Hematopoietic multipotent progenitor cell (in vitro differentiated cells): ENCODE measurements around the gene SMYD1. TPM values are rescaled to one million over a fixed set of nuclear protein-coding genes. Genes with fewer than 3 reads are reported as not detected.
"Not testable (repeated sequence)": the region's sequence is repeated elsewhere in the genome, so short reads cannot be mapped to it uniquely, and the experiment has no call there.

Experiments
- DNase-seq, 3 donors: peaks; one replicate each; pipeline ENCODE4 v3.0.0-alpha.2; 2011 to 2015; ENCODE audit warnings: low read depth in 2 of 3, low spot score in 2 of 3
- total RNA-seq: library from RNA; depleted of rRNA; stranded (reverse); fragments of >200 nt; gene quantifications from one replicate; pipeline ENCODE4 v1.2.3, GENCODE V29; 2012

Gene SMYD1
- total RNA-seq: not detected

- no peak for DNase-seq
These were observed at the start of gene SMYD1 for GRCh38 chr2:88067598-88067997. TSS of gene SMYD1 (plus strand) at chr2:88067825. CDS start at chr2:88067865, 40 bp downstream.

DNA sequence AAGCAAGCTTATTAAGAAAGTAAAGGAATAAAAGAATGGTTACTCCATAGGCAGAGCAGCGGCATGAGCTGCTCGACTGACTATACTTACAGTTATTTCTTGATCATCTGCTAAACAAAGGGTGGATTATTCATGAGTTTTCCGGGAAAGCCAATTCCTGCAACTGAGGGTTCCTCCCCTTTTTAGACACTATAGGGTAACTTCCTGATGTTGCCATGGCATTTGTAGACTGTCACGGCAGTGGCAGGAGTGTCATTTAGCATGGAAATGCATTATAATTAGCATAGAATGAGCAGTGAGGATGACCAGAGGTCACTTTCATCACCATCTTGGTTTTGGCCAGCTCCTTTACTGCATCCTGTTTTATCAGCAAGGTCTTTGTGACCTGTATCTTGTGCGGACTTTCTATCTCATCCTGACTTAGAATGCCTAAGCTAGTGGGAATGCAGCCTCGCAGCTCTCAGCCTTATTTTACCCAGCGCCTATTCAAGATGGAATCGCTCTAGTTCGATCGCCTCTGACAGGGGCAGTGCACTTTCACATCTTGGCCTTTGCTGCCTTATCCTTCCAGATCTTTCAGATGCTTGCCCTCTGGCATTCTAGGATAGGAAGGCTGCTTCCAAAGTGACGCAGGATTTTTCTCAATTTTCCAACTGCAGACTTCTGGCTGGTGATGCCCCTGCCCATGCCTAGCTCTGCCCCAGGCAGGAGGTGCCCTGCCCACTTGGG lies 49.4 kb upstream of the SMYD1 start:
- DNase-seq: not testable (repeated sequence)

DNA sequence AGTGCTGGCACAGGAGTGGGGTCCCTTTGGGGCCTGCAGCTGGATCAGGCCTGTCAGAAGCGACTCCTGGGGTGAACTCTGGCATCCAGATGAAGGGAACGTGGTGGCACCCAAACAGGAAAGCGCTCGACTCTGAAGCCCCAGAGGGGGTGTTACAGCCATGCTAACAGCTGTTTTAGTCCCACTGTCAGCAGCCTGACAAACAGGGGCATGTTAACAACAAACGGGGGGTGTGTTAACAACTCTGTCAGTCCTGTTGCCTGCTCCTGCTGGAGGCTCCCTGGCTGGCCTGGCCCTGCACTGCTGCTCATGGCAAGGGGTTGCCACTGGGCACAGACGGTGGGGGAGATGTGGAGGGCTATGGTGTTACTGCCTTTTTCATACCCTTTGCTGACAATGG lies 48.7 kb upstream of the SMYD1 start:
- DNase-seq: no peak

GRCh38 chr2:88019985-88020384 lies 47.6 kb upstream of the SMYD1 start:
- DNase-seq: no peak

GRCh38 chr2:88022669-88022921 lies 45.0 kb upstream of the SMYD1 start:
- DNase-seq: no peak

- no peak for DNase-seq
These were observed 43.1 kb upstream of the SMYD1 start for GRCh38 chr2:88024509-88024908.

GRCh38 chr2:88027697-88028389 lies 39.8 kb upstream of the SMYD1 start:
- DNase-seq: peak in 2 of 3 donors; percentile 31 to 56

DNA sequence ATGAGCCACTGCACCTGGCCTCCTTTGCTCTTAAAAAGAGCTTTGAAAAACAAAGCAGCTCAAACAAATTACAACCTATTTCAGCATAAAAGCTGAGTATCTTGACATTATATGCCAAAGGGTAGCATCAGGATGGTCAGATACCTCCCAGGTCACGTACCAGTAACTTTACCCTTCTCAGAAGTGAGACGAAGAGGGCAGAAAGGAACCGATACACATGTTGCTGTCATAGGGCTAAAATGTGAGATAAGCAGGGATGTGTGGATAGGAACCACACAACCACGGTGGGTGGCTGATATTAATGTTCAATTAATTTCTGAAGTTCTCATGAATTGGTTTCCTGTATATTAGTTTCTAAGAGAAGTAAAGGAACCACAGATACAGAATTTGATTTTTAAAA lies 38.7 kb upstream of the SMYD1 start:
- no peak for DNase-seq

GRCh38 chr2:88032070-88032702 lies 35.4 kb upstream of the SMYD1 start:
- no peak for DNase-seq

DNA sequence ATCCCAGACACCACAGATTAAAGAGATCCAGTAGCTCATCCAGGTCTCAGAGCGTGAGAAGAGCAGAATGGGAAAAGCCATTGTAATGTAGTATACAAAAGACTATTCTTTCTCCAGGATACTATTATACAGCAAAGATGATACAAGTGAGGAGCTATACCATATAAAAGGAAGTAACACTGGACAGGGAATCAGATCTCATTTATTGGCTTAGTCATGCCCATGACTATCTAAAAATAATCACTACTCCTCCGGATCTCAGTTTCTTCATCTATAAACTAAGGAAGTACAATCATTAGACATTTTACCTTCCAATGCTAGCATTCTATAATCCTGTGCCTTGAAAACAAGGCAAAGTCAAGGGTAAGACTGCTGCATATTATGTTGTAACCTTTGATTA lies 31.4 kb upstream of the SMYD1 start:
- DNase-seq: no peak

DNA sequence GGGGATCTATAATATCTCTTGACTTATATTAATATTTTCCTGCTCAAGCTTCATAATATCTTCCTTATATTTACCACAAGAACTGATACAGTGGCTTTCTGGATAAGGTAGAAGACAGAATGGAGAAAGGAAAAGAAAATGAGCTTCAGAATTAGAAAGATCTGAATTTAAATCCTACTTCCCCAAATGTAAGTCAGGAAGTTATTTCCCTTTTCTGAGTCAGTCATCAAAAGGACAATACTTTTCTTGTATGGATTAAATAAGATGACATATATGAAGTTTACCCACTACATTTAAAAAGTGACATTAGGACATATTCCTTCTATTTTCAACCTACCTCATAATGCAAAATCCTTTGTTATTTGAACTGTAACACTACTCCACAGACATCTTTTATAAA lies 31.0 kb upstream of the SMYD1 start:
- no peak for DNase-seq

DNA sequence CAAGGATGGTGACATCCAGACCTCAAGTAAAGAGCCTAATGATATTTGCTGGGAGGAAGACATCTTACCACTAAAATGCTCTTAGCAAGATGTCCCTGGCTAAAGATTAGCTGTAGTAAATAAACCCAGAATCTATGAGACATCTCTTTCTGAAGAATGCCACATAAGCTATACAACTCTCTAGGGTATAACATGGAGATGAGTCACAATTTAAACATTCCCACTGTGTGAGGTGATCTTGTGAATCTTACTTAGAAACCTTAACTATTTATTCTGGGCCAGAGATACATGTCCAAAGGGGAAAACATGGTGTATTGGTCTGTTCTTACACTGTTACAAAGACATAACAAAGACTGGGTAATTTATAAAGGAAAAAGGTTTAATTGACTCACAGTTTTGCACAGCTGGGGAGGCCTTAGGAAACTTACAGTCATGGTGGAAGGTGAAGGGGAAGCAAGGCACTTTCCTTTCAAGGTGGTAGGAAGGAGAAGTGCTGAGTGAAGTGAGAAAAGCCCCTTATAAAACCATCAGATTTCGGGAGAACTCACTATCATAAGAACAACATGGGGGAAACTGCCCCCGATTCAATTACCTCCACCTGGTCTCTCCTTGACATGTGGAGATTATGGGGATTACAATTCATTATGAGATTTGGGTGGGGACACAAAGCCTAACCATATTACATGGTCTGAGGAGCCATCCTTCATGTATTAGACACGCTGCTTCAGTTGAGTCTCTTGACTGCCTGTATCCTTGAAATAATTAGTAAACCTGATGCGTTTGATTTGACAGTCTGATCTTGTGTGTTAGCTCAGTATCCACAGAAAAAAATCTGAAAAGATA lies 29.1 kb upstream of the SMYD1 start:
- no peak for DNase-seq

DNA sequence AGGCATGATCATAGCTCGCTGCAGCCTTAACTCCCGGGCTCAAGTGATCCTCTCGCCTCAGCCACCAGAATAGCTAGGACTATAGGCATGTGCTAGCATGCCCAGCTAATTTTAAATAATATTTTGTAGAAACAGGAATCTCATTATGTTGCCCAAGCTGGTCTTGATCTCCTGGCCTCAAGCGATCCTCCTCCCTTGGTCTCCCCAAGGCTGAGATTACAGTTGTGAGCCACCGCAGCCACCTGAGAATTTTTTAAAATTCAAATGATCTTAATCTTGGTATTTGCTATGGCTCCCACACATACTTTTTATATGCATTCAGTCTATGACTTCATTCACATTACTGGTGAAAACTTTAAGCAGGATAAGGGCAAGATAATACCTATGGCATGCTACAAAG lies 25.1 kb upstream of the SMYD1 start:
- DNase-seq: no peak

GRCh38 chr2:88045561-88045960 lies 22.1 kb upstream of the SMYD1 start:
- DNase-seq: not testable (repeated sequence)

DNA sequence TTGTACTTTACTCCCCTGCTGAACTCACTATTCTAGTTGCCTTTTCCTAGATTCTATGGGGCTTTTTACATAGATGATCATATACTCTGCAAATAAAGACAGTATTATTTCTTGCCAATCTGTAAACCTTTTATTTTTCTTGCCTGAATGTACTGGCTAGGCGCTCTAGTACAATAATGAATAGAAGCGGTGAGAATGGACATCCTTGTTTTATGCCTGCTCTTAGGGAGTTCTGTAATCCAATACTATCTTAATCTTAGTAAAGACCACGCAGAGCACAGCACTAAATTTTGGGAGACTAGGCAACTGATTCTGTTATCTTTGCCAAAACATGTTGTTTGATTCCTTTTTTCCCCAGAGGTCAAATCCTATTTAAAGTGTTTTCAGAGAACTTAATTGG lies 19.1 kb upstream of the SMYD1 start:
- DNase-seq: no peak

DNA sequence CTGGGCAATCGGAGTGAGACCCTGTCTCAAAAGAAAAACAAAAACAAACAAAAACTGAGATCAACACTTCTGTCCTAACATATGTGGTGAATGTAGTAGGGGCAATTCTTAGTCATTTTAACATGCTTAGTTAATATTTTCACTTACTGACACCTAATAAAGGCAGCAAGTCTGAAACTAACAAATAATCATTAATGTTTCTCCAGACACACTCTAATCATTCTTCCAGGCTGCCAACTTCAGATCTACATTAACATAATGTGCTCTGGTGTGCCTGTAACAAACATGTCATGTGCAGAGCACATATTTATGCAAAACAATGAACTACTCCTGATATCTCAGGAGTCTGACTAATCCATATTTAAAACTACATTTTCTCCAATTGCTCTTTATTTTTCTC lies 18.0 kb upstream of the SMYD1 start:
- no peak for DNase-seq

DNA sequence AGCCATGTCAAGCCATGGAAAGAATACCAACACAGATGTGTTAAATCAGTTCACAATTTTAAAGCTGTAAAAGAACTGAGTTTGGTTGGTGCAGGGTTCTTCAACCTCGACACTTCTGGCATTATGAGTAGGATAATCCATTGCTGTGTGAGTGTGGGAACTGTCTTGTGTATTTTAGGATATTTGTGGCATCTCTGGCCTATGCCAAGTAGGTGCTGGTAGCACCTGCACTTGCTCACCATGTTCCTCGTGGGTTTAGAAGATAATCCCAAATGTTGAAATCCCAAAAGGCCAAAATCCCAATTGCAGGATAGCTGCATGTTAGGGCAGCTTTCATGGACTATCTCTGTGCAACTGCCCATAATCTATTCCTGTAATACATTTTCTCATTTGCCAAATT lies 15.8 kb upstream of the SMYD1 start:
- DNase-seq: no peak

DNA sequence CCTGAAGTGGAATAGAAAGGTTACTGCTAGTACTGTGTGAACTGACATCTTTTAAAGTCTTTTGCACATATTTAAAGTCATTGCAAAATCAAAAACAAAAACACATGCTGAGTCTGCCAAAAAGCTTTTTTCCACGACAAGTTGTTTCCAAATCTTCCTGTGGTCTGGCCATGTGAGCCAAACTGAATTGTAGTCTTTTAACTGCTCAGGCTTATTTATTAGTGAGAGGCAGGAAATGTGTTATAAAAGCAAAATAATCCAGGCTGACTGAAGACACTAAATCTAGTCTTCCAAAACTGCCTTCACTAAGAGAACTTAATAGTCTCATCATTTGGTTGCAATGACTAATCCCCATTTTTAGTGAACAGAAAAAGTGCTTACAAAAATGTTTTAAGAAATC lies 14.3 kb upstream of the SMYD1 start:
- peak in 1 of 3 donors; percentile 16 for DNase-seq

DNA sequence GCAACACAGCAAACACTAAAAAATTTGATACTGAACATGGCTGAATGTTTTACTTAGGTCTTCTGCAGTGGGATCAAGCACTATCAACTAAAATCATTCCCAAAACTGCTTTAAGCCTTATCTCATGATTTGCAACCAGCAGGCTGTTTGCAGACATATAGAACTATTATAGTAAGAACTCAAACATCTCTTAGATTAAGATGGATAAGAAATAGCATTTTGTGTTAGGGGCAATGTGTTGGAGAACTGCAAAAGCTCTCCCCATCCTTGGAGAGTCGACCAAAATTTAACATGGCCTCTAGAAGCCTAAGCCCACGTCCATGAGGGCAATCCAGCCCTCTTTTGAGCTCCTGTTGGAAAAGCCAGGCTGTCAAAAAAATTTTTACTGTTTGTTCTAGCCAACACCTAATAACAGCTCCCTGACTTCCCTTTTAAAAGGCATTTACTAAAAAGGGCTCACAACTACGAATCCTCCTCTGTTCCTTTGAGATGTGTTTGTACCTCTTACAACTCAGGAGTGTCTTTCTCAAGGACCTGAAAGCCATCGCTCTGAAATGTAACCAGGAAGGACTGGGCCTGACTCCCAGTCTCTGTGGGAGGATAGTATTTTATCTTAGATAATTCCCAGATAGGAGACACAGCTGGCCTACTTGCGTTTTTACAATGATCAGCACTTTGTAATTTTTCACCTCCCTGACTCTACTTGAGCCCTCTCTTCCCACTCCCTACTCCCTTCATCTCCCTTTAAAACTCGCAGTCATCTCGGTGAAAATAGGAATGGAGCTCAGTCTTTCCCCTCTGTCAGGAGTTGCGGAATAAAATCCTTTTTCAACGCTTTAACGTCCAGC lies 13.5 kb upstream of the SMYD1 start:
- no peak for DNase-seq

- peak in 1 of 3 donors; percentile 8 for DNase-seq
These were observed 12.7 kb upstream of the SMYD1 start for GRCh38 chr2:88054782-88055370.
